Lung (tissue), 12 donors: Measurements from ENCODE around the gene SCAMP4. TPM values are rescaled to one million over a fixed set of nuclear protein-coding genes. Genes with fewer than 3 reads are reported as not detected.
A peak's percentile ranks its signal among the peaks of the same experiment; 100 is the strongest.

Experiments used
- ATAC-seq: fragments of 200-7000 bp; cut with Tn5 transposase; one replicate; pipeline ENCODE4 v1.9.1; 2020; ENCODE audit warnings: moderate number of reproducible peaks; ENCODE audit not compliant: insufficient read depth, low FRiP score
- DNase-seq, 3 donors: peaks; one replicate each; pipeline ENCODE4 v3.0.0-alpha.2; 2013 to 2017
- H3K27ac ChIP-seq, 2 donors: one replicate each; pipeline ENCODE4 v1.5.1; 2013; ENCODE audit warnings: mild to moderate bottlenecking in 2 of 2, moderate library complexity in 2 of 2, control low read depth in 1 of 2, inconsistent platforms in 1 of 2, low read depth in 1 of 2, low read length in 1 of 2
- H3K27me3 ChIP-seq, 3 donors: one replicate each; pipeline ENCODE4 v1.5.1; 2013; ENCODE audit warnings: low read length in 2 of 3; ENCODE audit not compliant: control insufficient read depth in 3 of 3, insufficient read depth in 3 of 3
- H3K36me3 ChIP-seq, 4 donors: one replicate each; pipeline ENCODE4 v1.5.1; 2013; ENCODE audit warnings: low read length in 4 of 4, mild to moderate bottlenecking in 1 of 4, moderate library complexity in 1 of 4; ENCODE audit not compliant: control insufficient read depth in 4 of 4, insufficient read depth in 4 of 4
- H3K4me1 ChIP-seq, 5 donors: one replicate each; pipeline ENCODE4 v1.5.1; 2013; ENCODE audit warnings: low read length in 5 of 5, mild to moderate bottlenecking in 2 of 5, moderate library complexity in 1 of 5; ENCODE audit not compliant: control insufficient read depth in 5 of 5, insufficient read depth in 5 of 5
- H3K4me3 ChIP-seq: one replicate; pipeline ENCODE4 v1.5.1; 2013; ENCODE audit warnings: mild to moderate bottlenecking, control low read depth, moderate library complexity
- H3K9ac ChIP-seq, 2 donors: one replicate each; pipeline ENCODE4 v1.5.1; 2013; ENCODE audit warnings: low read length in 2 of 2, control low read depth in 1 of 2; ENCODE audit not compliant: insufficient read depth in 1 of 2
- H3K9me3 ChIP-seq, 4 donors: one replicate each; pipeline ENCODE4 v1.5.1; 2013; ENCODE audit warnings: low read length in 3 of 4, mild to moderate bottlenecking in 1 of 4, moderate library complexity in 1 of 4; ENCODE audit not compliant: control insufficient read depth in 4 of 4, insufficient read depth in 3 of 4
- WGBS, 2 donors: extraction: QIAGEN DNeasy Blood & Tissue Kit; methylation state at CpG; one replicate each; pipeline ENCODE4 v1.1.7; 2013; 5-methylcytosine and 5-hydroxymethylcytosine counted together
- polyA plus RNA-seq, 2 donors: library from polyadenylated mRNA; stranded (reverse); fragments of 200-250 nt; gene quantifications; one replicate each; pipeline ENCODE4 v1.2.1, GENCODE V29; 2013
- total RNA-seq, 2 donors: library from RNA; depleted of rRNA in 1 of 2; stranded (reverse); fragments of >200 nt in 1 of 2; gene quantifications; one replicate each; pipeline ENCODE4 v1.2.1, GENCODE V29; 2014 to 2021
- TF ChIP-seq, protein P1 (sequence below): IDR thresholded peaks from 2 replicates; pipeline ENCODE4 v1.5.1; 2012; ENCODE audit warnings: mild to moderate bottlenecking; ENCODE audit errors: control extremely low read depth, extremely low read depth
- donor health status: control.
- donor health status: control.
- donor health status: Bipolar disorder and iron deficiency.
- donor health status: healthy.
- donor health status: DM: yes; HTN: yes; CAD: no.

The SCAMP4 gene
- total and polyA plus RNA-seq, 4 donors: 45.7 to 86.6 (median 56.2) TPM

DNA sequence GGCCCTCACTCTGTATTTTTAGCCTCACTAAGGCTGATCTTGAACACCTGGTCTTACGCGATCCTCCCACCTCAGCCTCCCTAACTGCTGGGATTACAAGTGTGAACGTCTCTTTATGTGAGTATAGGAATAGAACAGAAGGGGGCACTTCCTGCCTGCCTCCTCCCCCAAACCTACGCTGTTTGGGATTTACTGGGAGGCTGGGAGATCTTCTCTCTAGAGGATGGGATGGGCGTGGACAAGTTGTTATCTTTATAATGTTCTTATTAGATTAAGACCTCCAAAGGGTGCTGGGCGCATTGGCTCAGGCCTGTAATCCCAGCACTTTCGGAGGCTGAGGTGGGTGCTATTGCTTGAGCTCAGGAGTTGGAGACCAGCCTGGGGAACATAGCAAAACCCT is 32.9 kb downstream of the SCAMP4 start:
- Histone ChIP-seq H3K4me3 (no peak overlapping the region), H3K36me3 (no peaks in the 10 kb centered on the region), H3K27me3 (no peaks in the 10 kb centered on the region), H3K27ac (no peak overlapping the region), H3K9me3 (peaks cover 0 to 4% (median 0%) of the 10 kb centered on the region in 4 donors), H3K4me1 (peaks cover 0 to 20% (median 6%) of the 10 kb centered on the region in 5 donors), H3K9ac (no peak overlapping the region)
- ATAC-seq: no peak
- TF ChIP-seq, protein P1, sequence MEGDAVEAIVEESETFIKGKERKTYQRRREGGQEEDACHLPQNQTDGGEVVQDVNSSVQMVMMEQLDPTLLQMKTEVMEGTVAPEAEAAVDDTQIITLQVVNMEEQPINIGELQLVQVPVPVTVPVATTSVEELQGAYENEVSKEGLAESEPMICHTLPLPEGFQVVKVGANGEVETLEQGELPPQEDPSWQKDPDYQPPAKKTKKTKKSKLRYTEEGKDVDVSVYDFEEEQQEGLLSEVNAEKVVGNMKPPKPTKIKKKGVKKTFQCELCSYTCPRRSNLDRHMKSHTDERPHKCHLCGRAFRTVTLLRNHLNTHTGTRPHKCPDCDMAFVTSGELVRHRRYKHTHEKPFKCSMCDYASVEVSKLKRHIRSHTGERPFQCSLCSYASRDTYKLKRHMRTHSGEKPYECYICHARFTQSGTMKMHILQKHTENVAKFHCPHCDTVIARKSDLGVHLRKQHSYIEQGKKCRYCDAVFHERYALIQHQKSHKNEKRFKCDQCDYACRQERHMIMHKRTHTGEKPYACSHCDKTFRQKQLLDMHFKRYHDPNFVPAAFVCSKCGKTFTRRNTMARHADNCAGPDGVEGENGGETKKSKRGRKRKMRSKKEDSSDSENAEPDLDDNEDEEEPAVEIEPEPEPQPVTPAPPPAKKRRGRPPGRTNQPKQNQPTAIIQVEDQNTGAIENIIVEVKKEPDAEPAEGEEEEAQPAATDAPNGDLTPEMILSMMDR: no peak
- no peak for DNase-seq
- 77 to 86% methylated on average over 7 of the region's 7 CpGs for WGBS, 2 donors

DNA sequence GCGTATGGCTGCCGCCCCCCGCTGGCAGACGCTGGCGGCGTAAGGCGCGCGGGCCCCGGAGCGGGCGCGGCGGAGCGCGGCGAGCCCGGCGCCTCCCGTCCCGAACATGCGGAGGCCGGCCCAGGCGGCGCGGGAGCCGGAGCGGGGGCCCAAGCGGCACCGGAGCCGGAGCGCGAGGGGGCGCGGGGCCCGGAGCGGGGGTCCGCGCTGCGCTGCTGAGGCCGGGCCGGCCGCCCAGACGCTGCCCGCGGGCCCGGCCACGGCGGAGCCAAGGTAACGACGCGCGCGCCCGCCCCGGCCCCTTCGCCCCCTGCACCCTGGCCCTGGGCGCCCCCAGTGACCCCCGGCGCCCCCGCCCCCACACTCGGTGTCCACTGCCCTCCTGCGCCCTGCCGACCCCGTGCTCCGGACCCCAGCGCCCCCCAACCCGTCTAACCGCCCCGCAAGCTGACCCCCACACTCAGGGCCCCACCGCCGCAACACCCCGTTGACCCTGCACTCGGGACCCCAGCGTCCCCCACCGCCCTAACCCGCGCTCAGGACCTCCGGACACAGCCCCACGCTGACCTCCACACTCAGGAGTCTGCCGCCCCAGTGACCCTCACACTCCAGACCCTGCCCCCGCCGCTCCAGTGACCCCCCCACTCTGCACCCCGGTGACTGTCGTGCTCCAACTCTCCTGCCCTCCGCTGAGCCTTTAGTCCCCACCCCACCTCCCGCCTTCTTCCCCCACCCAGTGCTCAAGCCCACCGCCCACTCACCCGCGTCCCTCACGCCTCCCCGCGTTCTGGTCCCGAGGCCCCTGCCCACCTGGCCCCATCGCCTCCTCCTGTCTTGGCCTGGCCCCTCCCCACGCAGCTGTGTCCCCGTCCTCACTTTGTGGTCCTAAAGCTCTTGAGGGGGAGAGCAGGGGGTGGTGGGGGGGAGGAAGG is 36.2 kb downstream of the SCAMP4 start, which contains the start of gene CSNK1G2:
TSS of gene CSNK1G2 (plus strand) at position 27 of the 932 bp plus-strand sequence. CDS start 28,601 bp downstream, outside the sequence.
- Histone ChIP-seq H3K27ac (peak within 1 kb of the TSS; percentile 95 to 96), H3K36me3 (no peaks in the 10 kb centered on the region), H3K9ac (peak within 1 kb of the TSS; percentile 89 to 93), H3K27me3 (no peaks in the 10 kb centered on the region), H3K4me1 (peaks cover 0 to 20% (median 9%) of the 10 kb centered on the region in 5 donors), H3K4me3 (peak within 1 kb of the TSS; percentile 75), H3K9me3 (no peaks in the 10 kb centered on the region)
- TF ChIP-seq, protein P1: no peak
- ATAC-seq (peak; percentile 2), DNase-seq (no peak)
- 1% methylated on average over 49 to 97 of the region's 97 CpGs for WGBS, 2 donors

- Histone ChIP-seq H3K9ac (peak overlapping the region in 1 of 2 donors; percentile 46), H3K9me3 (no peaks in the 10 kb centered on the region), H3K4me1 (peaks cover 0 to 20% (median 9%) of the 10 kb centered on the region in 5 donors), H3K36me3 (no peaks in the 10 kb centered on the region), H3K27me3 (no peaks in the 10 kb centered on the region), H3K4me3 (peak overlapping the region; percentile 75), H3K27ac (peak overlapping the region; percentile 71 to 96)
- DNase-seq (peak; percentile 79 to 81 (median 81)), ATAC-seq (no peak)
- TF ChIP-seq, protein P1: no peak
- 0 to 1% methylated on average over 40 of the region's 40 CpGs for WGBS, 2 donors
Observed at GRCh38 chr19:1942078-1942933, 37.1 kb downstream of the SCAMP4 start.
